ENCODE results near the gene APOM.

APOM gene

DNA sequence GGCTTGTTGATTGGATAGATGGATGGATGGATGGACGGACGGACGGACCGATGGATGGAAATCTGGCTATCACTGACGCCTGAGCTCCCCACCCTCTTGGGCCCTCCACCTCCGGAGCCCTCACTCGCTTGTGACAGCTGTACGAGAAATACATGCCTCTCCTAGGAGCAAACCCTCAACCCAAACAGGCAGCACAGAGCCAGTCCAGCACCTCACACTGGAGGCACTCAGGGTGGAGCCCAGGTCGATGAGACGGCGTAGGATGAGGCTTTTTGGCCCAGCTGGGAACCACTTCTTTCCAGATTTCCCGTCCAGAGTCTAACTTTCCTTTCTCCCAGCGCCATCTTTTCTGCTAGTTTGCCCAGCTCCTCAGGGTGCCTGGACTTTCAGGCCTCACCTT, 27.9 kb downstream of the APOM start:
- no peak for DNase-seq

DNA sequence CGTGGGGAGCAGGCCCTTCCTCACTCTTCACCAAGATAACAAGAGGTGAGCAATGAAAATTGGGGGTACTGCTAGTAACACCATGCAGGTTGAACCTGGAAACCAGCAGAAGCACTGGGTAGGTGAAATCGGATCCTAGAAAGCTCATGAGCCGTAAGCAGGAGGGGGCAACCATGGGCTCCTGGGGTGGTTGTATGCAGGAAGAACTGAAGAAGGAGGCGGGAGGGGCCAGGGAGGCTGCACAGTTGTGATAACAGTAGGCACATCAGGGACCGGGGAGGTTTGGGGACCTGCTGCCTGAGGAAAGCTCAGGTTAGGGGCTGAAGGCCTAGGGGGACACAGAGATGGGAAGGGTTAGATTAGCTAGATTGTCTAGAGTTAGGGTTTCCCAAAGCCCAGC, 30.8 kb downstream of the APOM start:
- DNase-seq, result no peak

DNA sequence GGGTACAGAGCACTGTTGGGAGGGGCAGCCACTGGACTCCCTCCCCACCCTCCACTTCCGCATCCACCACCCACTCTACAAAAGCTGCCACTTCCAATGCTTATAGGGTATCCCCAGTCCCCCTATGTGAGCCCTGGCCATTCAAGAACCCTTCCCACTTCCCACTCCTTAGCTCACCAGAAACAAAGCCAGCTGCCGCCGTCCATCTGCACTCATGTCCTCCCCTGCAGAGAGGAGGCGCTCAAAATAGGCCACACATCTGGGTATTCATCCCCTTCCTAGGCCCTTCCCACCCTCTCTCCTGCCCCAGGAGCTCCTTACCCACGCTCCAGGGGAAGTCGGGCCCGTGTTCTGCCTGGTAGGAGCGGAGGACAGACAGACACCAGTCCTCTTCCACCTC, 31.6 kb downstream of the APOM start:
- DNase-seq, result no peak

DNA sequence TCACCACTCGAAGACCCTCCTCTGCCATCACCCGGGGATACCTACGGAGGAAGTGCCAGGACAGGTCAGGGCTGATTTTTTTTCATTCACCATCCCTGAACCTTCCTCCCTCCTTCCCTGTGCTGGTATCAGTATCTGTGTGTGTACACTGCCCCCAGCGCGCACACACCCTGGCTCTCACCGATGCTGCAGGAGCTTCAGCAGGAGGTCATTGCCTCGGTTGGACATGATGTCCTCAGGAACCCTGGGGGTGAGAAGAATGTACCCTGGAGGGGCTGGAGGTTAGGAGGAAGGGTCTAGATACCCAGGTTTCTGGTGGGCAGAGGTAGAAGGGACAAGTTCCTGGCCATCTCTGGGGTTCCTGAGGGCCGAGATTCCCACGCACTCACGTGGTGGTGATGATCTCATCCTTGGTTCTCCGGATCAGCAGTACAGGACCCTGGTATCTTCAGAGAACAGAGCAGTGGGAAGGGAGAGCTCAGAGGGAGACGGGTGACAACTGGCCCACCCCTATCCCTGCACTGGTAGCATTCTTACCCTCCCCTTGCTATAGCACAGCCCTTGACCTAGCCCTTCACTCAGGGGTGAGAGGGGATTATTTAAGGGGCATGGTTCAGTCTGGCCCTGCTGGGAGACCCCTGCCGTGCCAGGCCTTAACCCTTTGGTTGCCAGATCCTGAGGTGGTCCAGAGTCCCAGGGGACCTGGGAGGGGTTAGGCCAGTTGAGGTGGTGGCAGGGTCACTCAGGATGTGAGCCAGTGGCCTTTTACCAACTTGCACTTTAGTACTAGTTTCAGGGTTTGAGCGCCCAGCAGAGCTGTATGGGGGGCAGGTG, 32.4 kb downstream of the APOM start:
- DNase-seq, result no peak

DNA sequence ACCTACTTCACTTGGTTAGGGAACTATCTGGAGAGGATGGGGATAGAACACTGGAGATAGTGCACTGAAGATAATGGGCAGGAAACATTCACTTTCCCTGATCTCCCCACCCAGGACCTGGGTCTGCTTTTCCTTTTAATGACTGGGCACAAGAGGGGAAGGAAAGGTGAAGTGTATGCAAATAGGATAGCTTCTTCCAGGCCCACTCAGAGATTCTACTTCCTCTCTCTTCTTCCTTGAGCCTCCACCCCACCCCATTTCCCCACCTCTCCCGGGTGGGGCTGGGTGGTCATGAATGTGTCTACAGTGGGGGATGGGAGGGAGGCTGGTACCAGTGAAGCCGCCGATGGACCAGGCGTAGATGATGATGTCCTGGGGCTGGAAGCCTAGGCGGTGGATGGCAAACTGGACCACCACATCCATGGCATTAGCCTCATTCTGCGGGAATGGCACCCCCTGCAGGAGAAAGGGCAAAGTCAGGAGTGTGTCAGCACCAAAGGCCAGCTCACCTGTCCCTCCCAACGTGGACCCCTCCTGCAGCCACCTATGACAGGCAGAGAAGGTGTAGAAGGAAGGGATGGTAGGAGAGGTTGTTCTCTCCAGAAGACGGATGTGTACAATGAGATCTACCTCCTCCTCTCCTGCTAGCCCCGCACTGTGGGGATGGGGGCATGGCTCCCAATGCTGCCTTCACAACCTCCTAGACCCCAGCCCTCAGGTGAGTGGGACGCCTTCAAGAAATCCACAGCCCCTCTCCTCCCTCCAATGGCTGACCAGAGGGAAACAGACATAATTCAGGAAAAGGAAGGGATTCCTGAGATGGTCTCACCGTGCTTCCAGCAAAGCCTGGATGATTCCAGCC, 33.8 kb downstream of the APOM start:
- DNase-seq, result no peak

DNA sequence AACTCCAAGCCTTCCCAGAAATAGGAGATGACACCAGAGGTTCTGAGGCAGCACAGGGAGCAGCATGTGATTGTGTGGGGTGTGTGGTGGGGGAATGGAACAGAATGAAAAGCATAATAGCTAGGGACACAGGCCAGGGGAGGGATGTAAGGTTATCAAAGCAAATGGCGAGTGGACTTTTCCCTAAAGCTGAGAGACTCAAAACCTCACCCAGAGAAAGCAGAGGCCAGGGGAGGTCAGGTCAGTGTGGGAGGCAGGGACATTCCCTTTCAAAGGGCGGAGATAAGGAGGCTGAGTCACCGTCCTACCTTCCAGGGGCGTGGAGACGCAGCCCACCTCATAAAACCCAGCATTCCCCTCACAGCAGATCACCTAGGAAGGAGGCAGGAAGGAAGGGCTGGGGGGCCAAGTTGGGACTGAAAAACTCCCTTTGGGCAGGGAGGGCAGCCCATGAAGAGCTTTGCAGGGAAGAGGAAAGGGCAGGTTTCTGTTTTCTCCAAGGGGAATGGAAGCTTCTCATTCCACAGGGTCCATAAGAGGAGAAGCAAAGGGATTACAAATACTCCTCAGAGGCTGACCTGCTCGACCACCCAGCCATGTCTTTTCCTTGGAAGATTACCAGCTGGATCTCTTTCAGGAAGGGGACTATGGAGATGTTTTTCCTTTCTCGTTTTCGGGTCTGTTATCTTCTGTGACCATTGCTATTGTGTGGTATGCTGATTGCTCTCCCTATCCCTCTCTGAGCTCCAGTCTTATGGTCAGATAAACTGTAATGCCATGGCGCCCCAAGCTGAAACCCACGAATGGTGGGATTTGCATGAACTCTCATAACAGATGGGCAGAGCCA, 34.8 kb downstream of the APOM start:
- DNase-seq, result no peak

DNA sequence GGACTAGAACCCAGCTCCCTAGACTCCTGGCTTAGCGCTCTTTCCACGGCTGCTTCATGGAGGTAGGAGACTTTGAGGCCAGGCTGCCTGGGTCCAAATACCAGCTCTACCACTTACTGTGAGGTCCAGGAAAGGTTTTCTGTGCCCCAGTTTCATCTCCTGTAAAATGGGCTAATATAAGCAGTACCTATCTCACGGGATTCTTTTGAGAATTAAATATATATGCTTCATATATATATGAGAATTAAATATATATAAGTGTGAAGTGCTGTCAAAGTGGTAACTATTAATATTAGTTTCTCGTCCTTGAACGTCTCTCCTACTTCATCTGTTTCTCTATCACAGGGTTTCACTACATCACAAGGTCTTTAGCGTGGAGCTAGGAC, 35.4 kb downstream of the APOM start:
- no peak for DNase-seq

DNA sequence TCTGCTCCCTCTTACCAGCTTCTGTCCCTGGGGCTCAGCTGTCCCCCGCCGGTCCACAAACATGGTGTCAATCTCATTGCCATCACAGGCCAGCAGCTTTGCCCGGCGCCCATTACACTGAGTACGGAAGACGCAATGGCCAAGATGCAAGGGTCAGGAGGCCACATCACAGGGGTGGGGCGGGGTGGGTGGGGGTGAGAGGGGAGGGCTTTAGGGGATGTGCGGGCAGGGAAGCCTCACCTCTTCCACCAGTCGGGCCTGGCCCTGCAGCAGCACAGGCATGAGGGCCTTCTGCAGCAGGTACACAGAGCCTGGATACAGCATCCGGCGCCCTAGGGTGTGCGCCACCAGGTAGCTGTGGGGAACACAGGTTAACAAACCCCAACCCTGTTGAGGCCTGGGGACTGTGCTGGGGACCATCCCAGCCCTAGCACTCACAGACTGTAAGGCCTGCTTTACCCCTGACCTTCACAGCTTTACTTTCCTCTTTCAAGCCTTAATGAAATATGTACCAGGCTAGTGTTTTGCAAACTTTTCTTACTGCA, 35.9 kb downstream of the APOM start:
- no peak for DNase-seq

DNA sequence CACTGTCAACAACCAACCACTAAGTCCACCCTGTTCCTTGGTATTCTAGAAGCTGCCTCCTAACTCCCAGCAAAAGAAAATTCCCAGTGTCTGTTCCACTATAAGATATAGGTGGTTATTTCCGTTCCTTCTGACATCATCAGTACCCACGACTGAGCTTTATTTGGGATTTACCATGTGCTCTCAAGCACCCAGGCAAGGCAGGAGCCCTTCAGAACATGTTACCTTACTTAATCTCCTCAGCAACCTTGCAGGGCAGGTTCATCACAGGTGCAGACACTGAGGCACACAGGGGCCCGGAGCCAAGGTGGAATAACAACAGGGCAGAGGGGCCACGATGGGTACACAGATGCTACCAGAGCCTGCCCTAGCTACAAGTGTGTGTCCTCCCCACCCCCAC, 36.7 kb downstream of the APOM start:
- DNase-seq, result no peak

DNA sequence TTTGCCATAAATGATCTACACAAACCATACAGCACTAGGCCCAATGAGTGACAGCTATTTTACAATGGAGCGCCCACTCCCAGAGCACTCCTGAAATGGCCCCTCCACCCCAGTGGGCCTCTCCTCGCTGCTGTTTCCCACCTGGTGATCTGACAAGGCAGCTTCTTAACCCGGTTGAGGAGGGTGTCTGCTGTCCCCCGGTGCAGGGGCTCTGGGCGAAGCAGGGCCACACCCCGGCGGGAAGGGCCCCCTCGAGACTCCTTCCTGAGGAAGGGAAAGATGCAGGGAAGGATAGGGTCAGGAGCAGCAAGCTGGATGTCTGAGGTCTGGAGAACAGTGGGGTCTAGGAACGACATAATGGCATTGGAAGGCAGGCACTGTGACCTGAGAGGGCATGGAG, 37.2 kb downstream of the APOM start:
- DNase-seq, result no peak

DNA sequence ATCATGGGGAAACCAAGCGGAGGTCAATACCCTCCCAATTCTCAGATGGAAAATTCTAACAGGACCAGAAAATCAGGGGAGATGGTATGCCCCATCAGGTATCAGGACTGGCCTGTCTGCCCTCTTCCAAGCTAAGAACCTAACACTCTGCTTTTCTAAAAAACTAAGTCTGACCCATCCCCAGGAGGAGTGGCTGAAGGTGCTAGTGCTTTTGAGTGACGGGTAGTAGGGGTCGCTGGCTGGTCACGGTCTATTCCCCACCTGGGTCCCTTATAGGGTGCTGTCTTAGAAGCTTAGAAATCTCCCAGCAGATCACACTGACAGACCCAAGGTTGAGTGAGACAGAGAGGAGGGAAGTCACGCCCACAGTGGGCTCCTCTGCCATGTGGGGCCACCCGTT, 37.8 kb downstream of the APOM start:
- DNase-seq, result no peak

DNA sequence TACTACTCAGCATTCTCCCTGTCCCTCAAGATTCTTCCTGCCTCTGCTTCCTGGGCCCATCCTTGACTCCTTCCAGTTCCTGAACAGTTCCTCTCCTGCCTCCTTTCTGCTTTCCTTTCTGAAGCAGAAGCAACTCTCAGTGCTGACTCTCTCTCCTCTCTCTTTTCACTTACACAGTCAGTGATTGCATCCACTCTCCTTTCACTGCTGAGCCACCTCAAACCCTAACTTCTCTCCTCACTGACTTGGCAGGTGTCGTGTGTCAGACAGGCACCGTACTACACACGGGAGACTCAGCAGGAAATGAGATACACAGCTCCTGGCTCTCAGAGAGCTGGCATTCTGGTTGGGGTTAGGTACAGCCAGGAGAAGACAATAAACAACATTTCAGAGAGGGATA, 41.9 kb downstream of the APOM start:
- no peak for DNase-seq

DNA sequence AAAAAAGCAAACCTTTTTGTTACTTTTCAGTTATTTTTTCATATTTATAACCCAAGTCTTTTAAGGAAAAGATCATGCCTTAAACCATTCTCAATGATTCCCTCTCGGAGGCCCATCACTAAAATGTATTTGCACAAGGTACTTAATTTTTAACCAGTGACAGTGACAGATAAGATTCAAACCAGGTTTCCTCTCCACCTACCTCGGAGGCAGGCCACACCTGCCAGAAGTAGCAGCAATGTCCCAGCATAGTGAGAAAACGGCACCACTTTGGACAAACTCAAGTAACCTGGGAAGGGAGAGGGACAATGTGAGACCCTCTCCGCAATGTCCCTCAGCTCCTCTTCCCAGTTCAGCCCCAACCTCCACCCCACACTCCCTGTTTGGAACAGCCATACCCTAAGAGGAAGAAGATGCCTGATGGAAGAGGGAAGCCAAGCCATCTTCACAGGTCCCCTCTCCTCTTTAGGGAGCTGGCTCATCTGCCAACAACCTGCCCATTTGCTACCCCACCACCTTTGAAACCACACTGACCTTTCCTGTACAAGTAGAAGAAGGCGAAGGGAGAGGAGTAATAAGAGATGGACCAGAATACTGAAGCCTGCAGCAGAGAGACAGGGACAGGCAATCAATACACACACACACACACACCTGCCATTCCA, 45.2 kb downstream of the APOM start:
- DNase-seq, result no peak

DNA sequence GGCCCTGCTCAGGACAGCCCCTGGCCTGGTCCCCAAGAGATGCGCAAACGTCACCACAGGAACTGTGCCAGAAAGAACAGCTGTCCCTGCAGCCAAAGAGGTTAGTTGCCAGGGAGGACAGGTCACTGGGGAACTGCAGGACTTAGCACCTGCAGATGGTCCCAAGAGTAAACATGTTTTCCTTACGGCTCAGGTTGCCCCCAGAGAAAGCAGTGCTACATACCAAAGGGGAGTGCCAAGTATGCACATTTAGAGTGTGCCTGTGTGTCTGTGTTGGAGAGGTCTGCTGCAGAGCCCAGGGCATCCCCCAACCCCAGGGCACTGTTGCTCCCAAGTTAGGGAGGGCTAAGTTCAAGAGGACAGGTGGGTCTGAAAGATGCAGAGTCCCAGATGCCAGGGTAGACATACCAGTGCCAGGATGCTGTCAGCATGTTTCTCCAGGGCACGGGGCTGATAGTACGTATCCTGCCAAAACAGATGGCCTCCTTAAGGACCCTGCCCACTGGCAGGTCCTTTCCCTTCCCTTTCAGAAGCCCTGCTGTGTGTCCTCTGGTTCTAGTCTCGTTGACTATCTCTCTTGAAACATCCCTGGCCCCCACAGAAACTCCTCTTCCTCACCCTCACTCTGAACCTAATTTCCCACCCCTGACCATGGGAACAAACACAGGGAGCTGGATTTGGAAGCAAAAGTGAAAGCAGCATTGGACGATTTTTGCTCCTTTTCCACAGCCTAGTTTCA, 46.1 kb downstream of the APOM start:
- DNase-seq, result peak; percentile 36

DNA sequence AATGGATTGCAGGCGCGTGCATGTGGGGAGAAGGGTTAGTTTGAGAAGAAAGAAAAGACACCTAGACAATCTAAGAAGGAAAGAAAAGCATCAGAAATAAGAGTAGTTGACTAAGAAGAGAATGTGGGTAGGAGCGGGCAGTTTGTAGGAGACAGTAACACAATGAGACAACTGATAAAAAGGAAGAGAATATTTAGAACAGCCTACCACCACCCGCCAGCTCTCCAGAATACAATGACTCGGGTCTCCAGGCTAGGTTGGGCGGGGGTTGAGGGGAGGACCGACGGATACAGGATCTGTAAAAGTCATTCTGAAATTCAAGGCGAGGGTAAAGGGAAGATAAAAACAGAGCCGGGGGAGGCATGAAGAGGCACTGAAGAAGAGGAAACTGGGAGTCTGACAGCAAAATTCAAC, 46.7 kb downstream of the APOM start:
- peak; percentile 39 for DNase-seq

DNA sequence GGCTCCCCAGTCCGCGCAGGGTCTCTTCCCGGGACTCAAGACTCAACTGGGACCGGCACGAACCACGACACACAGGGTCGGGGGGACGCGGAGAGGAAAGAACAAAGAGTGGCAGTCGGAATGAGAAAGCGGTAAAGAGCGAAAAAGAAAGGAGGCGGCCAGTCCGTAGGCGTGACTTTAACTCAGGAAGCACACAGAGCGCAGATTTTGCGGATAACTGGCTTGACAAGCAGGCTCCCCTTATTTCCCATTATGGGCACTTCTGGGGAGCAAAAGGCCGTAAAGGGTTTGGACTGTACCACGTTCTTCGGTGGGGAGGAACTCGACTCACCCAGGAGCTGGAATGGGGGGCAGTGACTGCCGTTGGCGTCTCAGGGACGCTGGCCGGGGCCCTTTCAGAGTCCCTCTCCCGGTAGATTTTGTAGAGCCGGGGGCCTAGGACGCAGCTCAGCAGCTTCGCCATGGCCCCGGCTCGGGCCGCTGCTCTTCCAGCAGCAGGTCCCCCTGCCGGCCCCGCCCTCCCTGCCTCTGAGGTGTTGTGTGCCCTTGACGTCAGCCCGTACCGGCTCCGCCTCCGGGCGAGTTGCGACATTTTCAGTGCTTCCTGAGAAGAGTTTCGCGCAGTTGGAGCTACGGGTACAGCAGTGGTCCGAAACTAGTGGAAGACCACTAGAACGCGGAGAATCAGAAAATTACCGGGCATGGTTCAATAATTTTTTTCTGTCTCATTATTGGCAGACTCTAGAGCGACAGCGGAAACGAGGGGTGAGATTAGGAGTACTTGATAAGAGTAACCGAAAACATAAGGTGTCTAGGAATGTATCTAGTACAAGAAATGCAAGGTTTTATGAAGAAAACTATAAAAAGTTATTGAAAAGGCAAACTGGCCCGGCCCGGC, 47.4 kb downstream of the APOM start, which contains the start of gene ABHD16A:
Gene ABHD16A (minus strand): TSS at position 506 of the 898 bp plus-strand sequence. CDS start 43 bp downstream, at position 463.
- DNase-seq, result peak; percentile 96

DNA sequence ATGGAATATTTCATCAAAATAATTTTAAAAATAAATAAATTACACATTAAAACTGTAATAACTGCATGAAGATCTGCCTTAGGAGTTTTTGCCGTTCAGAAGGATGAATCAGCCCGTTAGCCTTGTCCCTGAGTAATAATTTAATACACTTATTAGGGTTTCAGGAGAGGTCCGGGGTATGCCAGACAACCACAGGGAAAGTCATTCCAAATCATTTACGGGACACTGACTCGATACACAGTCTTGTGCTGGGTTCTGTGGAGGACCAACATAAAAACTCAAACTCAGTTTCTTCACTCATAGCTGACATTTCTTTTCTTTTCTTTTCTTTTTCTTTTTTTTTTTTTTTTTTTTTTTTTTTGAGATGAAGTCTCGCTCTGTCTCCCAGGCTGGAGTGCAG, 50.2 kb downstream of the APOM start:
- no peak for DNase-seq

DNA sequence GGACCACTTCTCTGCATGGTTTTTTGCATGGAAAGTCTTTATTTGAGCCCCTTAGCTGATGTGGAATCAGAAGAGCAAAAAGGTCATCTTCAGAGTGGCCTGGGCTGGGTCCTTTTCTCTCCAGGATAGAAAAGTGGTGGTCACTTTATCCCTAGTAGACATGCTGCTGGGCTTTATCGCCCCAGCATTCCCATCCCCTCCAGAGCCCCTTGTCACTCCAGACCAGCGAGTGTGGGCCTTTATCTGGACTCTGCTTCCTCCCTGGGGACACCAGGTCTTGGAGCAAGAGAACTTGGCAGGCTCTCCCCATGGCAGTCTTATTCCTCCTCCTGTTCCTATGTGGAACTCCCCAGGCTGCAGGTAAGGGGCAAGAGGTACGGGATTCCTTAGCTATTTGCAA, 50.9 kb downstream of the APOM start, which contains the start of gene LY6G6F:
Gene LY6G6F (plus strand): TSS at position 268 of the 400 bp plus-strand sequence. CDS start 41 bp downstream, at position 309.
- DNase-seq, result no peak

DNA sequence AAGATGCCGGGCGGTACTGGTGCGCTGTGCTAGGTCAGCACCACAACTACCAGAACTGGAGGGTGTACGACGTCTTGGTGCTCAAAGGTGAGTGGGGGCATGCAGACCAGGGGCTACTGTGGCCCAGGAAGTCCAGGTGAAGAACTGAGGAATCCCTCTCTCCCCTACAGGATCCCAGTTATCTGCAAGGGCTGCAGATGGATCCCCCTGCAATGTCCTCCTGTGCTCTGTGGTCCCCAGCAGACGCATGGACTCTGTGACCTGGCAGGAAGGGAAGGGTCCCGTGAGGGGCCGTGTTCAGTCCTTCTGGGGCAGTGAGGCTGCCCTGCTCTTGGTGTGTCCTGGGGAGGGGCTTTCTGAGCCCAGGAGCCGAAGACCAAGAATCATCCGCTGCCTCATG, 52.0 kb downstream of the APOM start:
- DNase-seq, result no peak
